Aorta (tissue), 5 donors: ENCODE data around the gene ZC3H4. TPM values are rescaled to one million over a fixed set of nuclear protein-coding genes. Genes with fewer than 3 reads are reported as not detected.

ENCODE experiments used
- ATAC-seq: fragments of 200-7000 bp; cut with Tn5 transposase; one replicate; pipeline ENCODE4 v1.9.1; 2022; ENCODE audit warnings: moderate library complexity; ENCODE audit not compliant: low FRiP score
- DNase-seq, 2 donors: peaks; one replicate each; pipeline ENCODE4 v3.0.0-alpha.2; 2020
- H3K27ac ChIP-seq, 2 donors: one replicate each; pipeline ENCODE4 v1.5.1; 2013; ENCODE audit warnings: low read length in 2 of 2, mild to moderate bottlenecking in 2 of 2, moderate library complexity in 2 of 2, control low read depth in 1 of 2, inconsistent platforms in 1 of 2, low read depth in 1 of 2
- H3K27me3 ChIP-seq, 2 donors: one replicate each; pipeline ENCODE4 v1.6.1; 2013; ENCODE audit warnings: control low read depth in 1 of 2, low read length in 1 of 2, mild to moderate bottlenecking in 1 of 2, moderate library complexity in 1 of 2; ENCODE audit not compliant: insufficient read depth in 2 of 2, control insufficient read depth in 1 of 2
- H3K36me3 ChIP-seq, 2 donors: one replicate each; pipeline ENCODE4 v1.6.1; 2013; ENCODE audit warnings: control low read depth in 1 of 2, low read length in 1 of 2, mild to moderate bottlenecking in 1 of 2; ENCODE audit not compliant: insufficient read depth in 2 of 2, control insufficient read depth in 1 of 2
- H3K4me1 ChIP-seq, 2 donors: one replicate each; pipeline ENCODE4 v1.6.1; 2013; ENCODE audit warnings: low read length in 2 of 2, control low read depth in 1 of 2, mild to moderate bottlenecking in 1 of 2, moderate library complexity in 1 of 2; ENCODE audit not compliant: insufficient read depth in 2 of 2, control insufficient read depth in 1 of 2
- H3K4me3 ChIP-seq, 2 donors: one replicate each; pipeline ENCODE4 v1.5.1; 2013; ENCODE audit warnings: low read length in 2 of 2, control low read depth in 1 of 2, mild to moderate bottlenecking in 1 of 2
- H3K9me3 ChIP-seq: one replicate; pipeline ENCODE4 v1.6.1; 2013; ENCODE audit warnings: mild to moderate bottlenecking, low read length; ENCODE audit not compliant: control insufficient read depth
- WGBS, 2 donors: extraction: QIAGEN DNeasy Blood & Tissue Kit; methylation state at CpG; one replicate each; pipeline ENCODE4 v1.1.7; 2013; 5-methylcytosine and 5-hydroxymethylcytosine counted together
- intact Hi-C, 2 donors: fragments of 100-400 bp; cut with DNase I; formaldehyde crosslinking; loops; one replicate each; pipeline versions ENCODE4 v1.14.2 to v1.15.0; 2022
- polyA plus RNA-seq, 2 donors: library from polyadenylated mRNA; stranded (reverse); fragments of 200-250 nt; gene quantifications; one replicate each; pipeline ENCODE4 v1.2.3, GENCODE V29; 2013
- total RNA-seq, 2 donors: library from RNA; stranded (reverse); fragmentation: NEBNext Ultra II Directional; extraction: Animal tissue kit (Norgen Biotek cat#: 25700); gene quantifications; one replicate each; pipeline ENCODE4 v1.2.1, GENCODE V29; 2021
- donor health status: healthy with polysubstance abuse.
- donor health status: Bipolar disorder and iron deficiency.
- donor health status: DM: no; HTN: no; CAD: no.
- donor health status: DM: no; HTN: no; CAD: no.
- donor health status: DM: yes; HTN: yes; CAD: no.

ZC3H4 gene
- total and polyA plus RNA-seq, 4 donors, result 5.7 to 34.6 (median 22.2) TPM

GRCh38 chr19:47021536-47022139, 91.9 kb downstream of the ZC3H4 start:
- intact Hi-C loops, result no loop called here
- 4 to 6% methylated on average over 48 to 50 of the region's 50 CpGs for WGBS, 2 donors
- no peaks in the 10 kb centered on the region for H3K9me3 ChIP-seq
- no peak overlapping the region for H3K27ac ChIP-seq
- no peaks in the 10 kb centered on the region for H3K4me1 ChIP-seq
- ATAC-seq (no peak), DNase-seq (no peak)
- no peaks in the 10 kb centered on the region for H3K36me3 ChIP-seq
- H3K4me3 ChIP-seq, result no peak overlapping the region
- no peaks in the 10 kb centered on the region for H3K27me3 ChIP-seq

GRCh38 chr19:47020992-47021496, 92.5 kb downstream of the ZC3H4 start:
- intact Hi-C loops, result no loop called here
- H3K27me3 ChIP-seq, result no peaks in the 10 kb centered on the region
- H3K4me3 ChIP-seq, result peak overlapping the region in 1 of 2 donors; percentile 22
- no peaks in the 10 kb centered on the region for H3K9me3 ChIP-seq
- DNase-seq (no peak), ATAC-seq (no peak)
- no peaks in the 10 kb centered on the region for H3K4me1 ChIP-seq
- H3K27ac ChIP-seq, result no peak overlapping the region
- H3K36me3 ChIP-seq, result no peaks in the 10 kb centered on the region
- WGBS, 2 donors, result 1% methylated on average over 33 to 37 of the region's 37 CpGs

- no peaks in the 10 kb centered on the region for H3K27me3 ChIP-seq
- peak overlapping the region; percentile 3 to 22 for H3K4me3 ChIP-seq
- no peak overlapping the region for H3K27ac ChIP-seq
- H3K9me3 ChIP-seq, result no peaks in the 10 kb centered on the region
- no peaks in the 10 kb centered on the region for H3K4me1 ChIP-seq
- no peak for DNase-seq
- ATAC-seq, result no peak
- no peaks in the 10 kb centered on the region for H3K36me3 ChIP-seq
- intact Hi-C loops, result no loop called here
- WGBS, 2 donors, result 1 to 2% methylated on average over 36 to 62 of the region's 62 CpGs
These were observed 93.3 kb downstream of the ZC3H4 start for GRCh38 chr19:47020132-47020805.

GRCh38 chr19:47019431-47020041, 94.0 kb downstream of the ZC3H4 start, which contains the start of gene NPAS1:
Gene NPAS1 (plus strand): TSS chr19:47019837. CDS start chr19:47021048, 1,211 bp downstream.
- Histone ChIP-seq H3K27me3 (no peaks in the 10 kb centered on the region), H3K4me1 (no peaks in the 10 kb centered on the region), H3K9me3 (no peaks in the 10 kb centered on the region), H3K36me3 (no peaks in the 10 kb centered on the region), H3K4me3 (peak within 1 kb of the TSS; percentile 3 to 22), H3K27ac (no peak within 1 kb of the TSS)
- intact Hi-C loops, result no loop called here
- 2 to 4% methylated on average over 30 to 58 of the region's 58 CpGs for WGBS, 2 donors
- no peak for ATAC-seq
- no peak for DNase-seq

- H3K4me1 ChIP-seq, result no peaks in the 10 kb centered on the region
- no peak overlapping the region for H3K27ac ChIP-seq
- 57 to 61% methylated on average over 13 of the region's 13 CpGs for WGBS, 2 donors
- DNase-seq (no peak), ATAC-seq (no peak)
- no peak overlapping the region for H3K4me3 ChIP-seq
- H3K9me3 ChIP-seq, result no peaks in the 10 kb centered on the region
- no peaks in the 10 kb centered on the region for H3K27me3 ChIP-seq
- no peaks in the 10 kb centered on the region for H3K36me3 ChIP-seq
- intact Hi-C loops, result no loop called here
These were observed 94.7 kb downstream of the ZC3H4 start for GRCh38 chr19:47018923-47019322.

Other genes with a start within 250 kb of the ZC3H4 start
- gene NPAS1, start 93.9 kb downstream of the ZC3H4 start, total RNA-seq, result 1 to 10 TPM; 1.0 to 9.8 TPM
- gene NPAS1, start 93.9 kb downstream of the ZC3H4 start, polyA plus RNA-seq, result 10 to 100 TPM in 1 of 2 donors, 1 to 10 TPM in 1; 2.3 to 11.1 TPM
- gene TMEM160, start 65.2 kb downstream of the ZC3H4 start, total RNA-seq, result 10 to 100 TPM; 20.6 to 25.6 TPM
- gene TMEM160, start 65.2 kb downstream of the ZC3H4 start, polyA plus RNA-seq, result 10 to 100 TPM in 1 of 2 donors, 1 to 10 TPM in 1; 2.5 to 17.8 TPM
- 10 to 100 TPM; 44.5 to 64.9 TPM for gene SAE1, start 17.1 kb upstream of the ZC3H4 start, total RNA-seq
- 10 to 100 TPM; 49.5 to 59.0 TPM for gene SAE1, start 17.1 kb upstream of the ZC3H4 start, polyA plus RNA-seq
- gene BBC3, start 117.4 kb upstream of the ZC3H4 start, total RNA-seq, result 1 to 10 TPM; 8.0 to 8.6 TPM
- gene BBC3, start 117.4 kb upstream of the ZC3H4 start, polyA plus RNA-seq, result 1 to 10 TPM; 6.1 TPM
- 10 to 100 TPM; 43.4 to 43.8 TPM for gene CCDC9, start 142.7 kb upstream of the ZC3H4 start, total RNA-seq
- 10 to 100 TPM; 20.7 to 35.8 TPM for gene CCDC9, start 142.7 kb upstream of the ZC3H4 start, polyA plus RNA-seq
- gene INAFM1, start 161.1 kb upstream of the ZC3H4 start, total RNA-seq, result 10 to 100 TPM; 26.2 to 48.0 TPM
- gene INAFM1, start 161.1 kb upstream of the ZC3H4 start, polyA plus RNA-seq, result 10 to 100 TPM in 1 of 2 donors, 1 to 10 TPM in 1; 5.4 to 81.7 TPM
- 10 to 100 TPM; 38.7 to 52.7 TPM for gene C5AR1, start 196.1 kb upstream of the ZC3H4 start, total RNA-seq
- 10 to 100 TPM in 1 of 2 donors, 1 to 10 TPM in 1; 7.9 to 12.5 TPM for gene C5AR1, start 196.1 kb upstream of the ZC3H4 start, polyA plus RNA-seq
- 10 to 100 TPM in 1 of 2 donors, 1 to 10 TPM in 1; 8.0 to 13.6 TPM for gene C5AR2, start 218.4 kb upstream of the ZC3H4 start, total RNA-seq
- under 1 TPM; 0.20 to 0.38 TPM for gene C5AR2, start 218.4 kb upstream of the ZC3H4 start, polyA plus RNA-seq
- gene DHX34, start 235.5 kb upstream of the ZC3H4 start, total RNA-seq, result 10 to 100 TPM in 1 of 2 donors, 1 to 10 TPM in 1; 8.9 to 14.6 TPM
- 10 to 100 TPM in 1 of 2 donors, 1 to 10 TPM in 1; 1.5 to 10.3 TPM for gene DHX34, start 235.5 kb upstream of the ZC3H4 start, polyA plus RNA-seq